Left colon (tissue), 2 donors: ENCODE results near the gene CLCN2. TPM values are rescaled to one million over a fixed set of nuclear protein-coding genes. Genes with fewer than 3 reads are reported as not detected.

Experiments used
- ATAC-seq: fragments of 200-7000 bp; cut with Tn5 transposase; one replicate; pipeline ENCODE4 v1.9.1; 2020; ENCODE audit warnings: mild to moderate bottlenecking, moderate library complexity
- DNase-seq, 2 donors: peaks; one replicate each; pipeline ENCODE4 v3.0.0-alpha.2; 2020
- intact Hi-C, 2 donors: fragments of 100-400 bp; cut with DNase I in 1 of 2; cut with micrococcal nuclease in 1 of 2; formaldehyde crosslinking; loops; one replicate each; pipeline versions ENCODE4 v1.11.2 to v1.14.0; 2022; cut with DNase I, micrococcal nuclease
- total RNA-seq, 2 donors: library from RNA; stranded (reverse); fragmentation: NEBNext Ultra II Directional; extraction: Animal tissue kit (Norgen Biotek cat#: 25700); gene quantifications; one replicate each; pipeline ENCODE4 v1.2.1, GENCODE V29; 2021
- donor health status: DM: no; HTN: no; CAD: no.
- donor health status: DM: yes; HTN: yes; CAD: no.

The CLCN2 gene
- total RNA-seq, 2 donors from 2014 or later = 73.2 to 89.9 TPM

- ATAC-seq (no peak), DNase-seq (no peak)
- intact Hi-C loops = no loop called here
Observed at GRCh38 chr3:184382326-184383032, 21.1 kb upstream of the CLCN2 start.

GRCh38 chr3:184381261-184382224 is 20.1 kb upstream of the CLCN2 start:
- intact Hi-C loops = no loop called here
- ATAC-seq (peak; percentile 31), DNase-seq (no peak)

GRCh38 chr3:184380627-184381260 is 19.3 kb upstream of the CLCN2 start:
- ATAC-seq (peak; percentile 13), DNase-seq (no peak)
- intact Hi-C loops = no loop called here

GRCh38 chr3:184380185-184380626 is 18.8 kb upstream of the CLCN2 start:
- peak; percentile 68 for ATAC-seq
- intact Hi-C loops = no loop called here
- peak in 1 of 2 donors; percentile 66 for DNase-seq

GRCh38 chr3:184379358-184380184 is 18.2 kb upstream of the CLCN2 start, which contains the start of gene CHRD:
TSS of gene CHRD (plus strand) at chr3:184380054. CDS start at chr3:184380319, 265 bp downstream.
- intact Hi-C loops = loop anchor here in 1 of 2 donors (10.0 kb wide), 1 partner anchor 165 kb away; no protein-coding TSS in a partner anchor
- peak; percentile 24 for ATAC-seq
- DNase-seq = no peak

- ATAC-seq = no peak
- no peak for DNase-seq
- intact Hi-C loops = loop anchor here in 1 of 2 donors (10.0 kb wide), 1 partner anchor 166 kb away; no protein-coding TSS in a partner anchor
Observed at GRCh38 chr3:184378651-184379357, 17.4 kb upstream of the CLCN2 start.

- no peak for ATAC-seq
- no peak for DNase-seq
- intact Hi-C loops = loop anchor here in 1 of 2 donors (10.0 kb wide), 1 partner anchor 167 kb away; no protein-coding TSS in a partner anchor
Observed at GRCh38 chr3:184377882-184378445, 16.6 kb upstream of the CLCN2 start, which contains the start of gene THPO. TSS of gene THPO (minus strand) at chr3:184378207. CDS start at chr3:184376259, 1,948 bp downstream.

GRCh38 chr3:184377374-184377773 is 16.0 kb upstream of the CLCN2 start:
- DNase-seq (no peak), ATAC-seq (no peak)

GRCh38 chr3:184375747-184376461 is 14.5 kb upstream of the CLCN2 start:
- ATAC-seq (no peak), DNase-seq (no peak)
- intact Hi-C loops = loop anchor here in 1 of 2 donors (10.0 kb wide), 1 partner anchor 169 kb away; no protein-coding TSS in a partner anchor

More at GRCh38 chr3:184377374-184377773, 16.0 kb upstream of the CLCN2 start:
- intact Hi-C loops = loop anchor here in 1 of 2 donors (10.0 kb wide), 1 partner anchor 167 kb away; no protein-coding TSS in a partner anchor

- ATAC-seq (peak; percentile 48), DNase-seq (no peak)
- intact Hi-C loops = loop anchor here in 1 of 2 donors (5.0 to 10.0 kb wide), 2 partner anchors 139 to 171 kb away; no protein-coding TSS in a partner anchor
Observed at GRCh38 chr3:184373422-184373821, 12.0 kb upstream of the CLCN2 start.

GRCh38 chr3:184372911-184373310 is 11.5 kb upstream of the CLCN2 start:
- peak; percentile 11 for ATAC-seq
- DNase-seq = no peak
- intact Hi-C loops = loop anchor here in 1 of 2 donors (5.0 to 10.0 kb wide), 2 partner anchors 139 to 172 kb away; no protein-coding TSS in a partner anchor

GRCh38 chr3:184372296-184372821 is 11.0 kb upstream of the CLCN2 start:
- intact Hi-C loops = loop anchor here in 1 of 2 donors (5.0 to 10.0 kb wide), 2 partner anchors 140 to 172 kb away; no protein-coding TSS in a partner anchor
- no peak for ATAC-seq
- DNase-seq = no peak

GRCh38 chr3:184371570-184372018 is 10.2 kb upstream of the CLCN2 start:
- intact Hi-C loops = loop anchor here in 1 of 2 donors (5.0 to 10.0 kb wide), 2 partner anchors 141 to 173 kb away; no protein-coding TSS in a partner anchor
- ATAC-seq (peak; percentile 91), DNase-seq (peak; percentile 69 to 77)

GRCh38 chr3:184368586-184369183 is 7.3 kb upstream of the CLCN2 start:
- ATAC-seq (no peak), DNase-seq (no peak)
- intact Hi-C loops = no loop called here

GRCh38 chr3:184368116-184368515 is 6.7 kb upstream of the CLCN2 start:
- DNase-seq = no peak
- ATAC-seq = no peak
- intact Hi-C loops = no loop called here
